ENCODE results near the gene NT5M.
"Not testable (repeated sequence)": the region's sequence is repeated elsewhere in the genome, so short reads cannot be mapped to it uniquely, and the experiment has no call there.

The NT5M gene

DNA sequence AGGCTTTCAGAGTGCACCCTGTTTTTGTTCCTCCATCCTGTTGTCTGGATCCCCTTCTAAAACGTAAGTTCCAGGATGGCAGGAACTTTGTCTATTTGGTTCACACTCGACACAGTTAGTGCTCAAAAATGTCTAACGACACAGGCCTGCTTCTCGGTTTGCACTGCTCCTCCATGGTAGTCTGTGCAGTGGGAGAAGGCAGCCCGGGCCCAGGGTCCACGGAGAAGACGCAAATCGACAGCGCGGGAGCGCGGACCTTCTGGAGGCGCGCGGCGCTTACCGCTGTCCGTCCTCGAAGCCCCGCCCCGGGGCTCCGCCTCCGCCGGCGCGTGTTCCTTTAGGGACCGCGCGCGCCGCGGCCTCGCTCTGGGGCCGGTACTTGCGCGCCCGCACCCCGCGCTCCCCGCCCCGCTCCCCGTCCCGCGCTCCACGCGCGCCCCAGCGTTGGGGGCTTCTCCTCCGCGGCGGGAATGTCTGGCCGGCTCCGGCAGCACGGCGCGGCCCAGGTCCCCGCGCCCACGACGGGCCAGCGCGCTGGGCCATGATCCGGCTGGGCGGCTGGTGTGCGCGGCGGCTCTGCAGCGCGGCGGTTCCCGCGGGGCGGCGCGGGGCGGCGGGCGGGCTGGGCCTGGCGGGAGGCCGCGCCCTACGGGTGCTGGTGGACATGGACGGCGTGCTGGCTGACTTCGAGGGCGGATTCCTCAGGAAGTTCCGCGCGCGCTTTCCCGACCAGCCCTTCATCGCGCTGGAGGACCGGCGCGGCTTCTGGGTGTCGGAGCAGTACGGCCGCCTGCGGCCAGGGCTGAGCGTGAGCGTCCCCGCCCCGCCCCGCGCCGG lies at the start of gene NT5M:
NT5M (plus strand) TSS at position 364 of the 837 bp plus-strand sequence; CDS start at position 542, 178 bp downstream.
- H2AFZ ChIP-seq (ENCODE audit: low read length): peak within 1 kb of the TSS; percentile 96
- H3K9me2 ChIP-seq (replicated peaks; ENCODE audit: low read depth, low read length): no peaks in the 10 kb centered on the region
- peaks cover 3% of the 10 kb centered on the region for H3F3A ChIP-seq (ENCODE audit: low read depth)
- TF ChIP-seq, protein P1, sequence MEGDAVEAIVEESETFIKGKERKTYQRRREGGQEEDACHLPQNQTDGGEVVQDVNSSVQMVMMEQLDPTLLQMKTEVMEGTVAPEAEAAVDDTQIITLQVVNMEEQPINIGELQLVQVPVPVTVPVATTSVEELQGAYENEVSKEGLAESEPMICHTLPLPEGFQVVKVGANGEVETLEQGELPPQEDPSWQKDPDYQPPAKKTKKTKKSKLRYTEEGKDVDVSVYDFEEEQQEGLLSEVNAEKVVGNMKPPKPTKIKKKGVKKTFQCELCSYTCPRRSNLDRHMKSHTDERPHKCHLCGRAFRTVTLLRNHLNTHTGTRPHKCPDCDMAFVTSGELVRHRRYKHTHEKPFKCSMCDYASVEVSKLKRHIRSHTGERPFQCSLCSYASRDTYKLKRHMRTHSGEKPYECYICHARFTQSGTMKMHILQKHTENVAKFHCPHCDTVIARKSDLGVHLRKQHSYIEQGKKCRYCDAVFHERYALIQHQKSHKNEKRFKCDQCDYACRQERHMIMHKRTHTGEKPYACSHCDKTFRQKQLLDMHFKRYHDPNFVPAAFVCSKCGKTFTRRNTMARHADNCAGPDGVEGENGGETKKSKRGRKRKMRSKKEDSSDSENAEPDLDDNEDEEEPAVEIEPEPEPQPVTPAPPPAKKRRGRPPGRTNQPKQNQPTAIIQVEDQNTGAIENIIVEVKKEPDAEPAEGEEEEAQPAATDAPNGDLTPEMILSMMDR (conservative IDR thresholded peaks at IDR 0.05; ENCODE audit: low read length): no peak
- no peak for TF ChIP-seq EZH2phosphoT487 (IDR thresholded peaks at IDR 0.05; ENCODE audit: borderline replicate concordance)
- peaks cover 13% of the 10 kb centered on the region; the same call in 1 of the 2 replicates for H3K79me2 ChIP-seq (ENCODE audit: insufficient read depth, low read length)
- no peaks in the 10 kb centered on the region for H3K27me3 ChIP-seq (ENCODE audit: insufficient read depth, low read length, poor library complexity, severe bottlenecking)
- no peaks in the 10 kb centered on the region for H3K36me3 ChIP-seq (ENCODE audit: insufficient read depth, low read length)
- peak within 1 kb of the TSS; percentile 86 for H3K9ac ChIP-seq (ENCODE audit: low read depth, low read length, poor library complexity, severe bottlenecking)
- peaks cover 28% of the 10 kb centered on the region for H3K4me1 ChIP-seq (ENCODE audit: insufficient read depth, low read length, poor library complexity, severe bottlenecking)
- H3K4me3 ChIP-seq (ENCODE audit: low read length, poor library complexity, severe bottlenecking): peak within 1 kb of the TSS; percentile 85
- H4K20me1 ChIP-seq (ENCODE audit: insufficient read depth, low read length, poor library complexity, severe bottlenecking): no peaks in the 10 kb centered on the region
- peak within 1 kb of the TSS; percentile 79 for H3K4me2 ChIP-seq (ENCODE audit: low read depth, low read length, poor library complexity, severe bottlenecking)
- H3K9me3 ChIP-seq (ENCODE audit: insufficient read depth, low read depth, low read length): no peaks in the 10 kb centered on the region

DNA sequence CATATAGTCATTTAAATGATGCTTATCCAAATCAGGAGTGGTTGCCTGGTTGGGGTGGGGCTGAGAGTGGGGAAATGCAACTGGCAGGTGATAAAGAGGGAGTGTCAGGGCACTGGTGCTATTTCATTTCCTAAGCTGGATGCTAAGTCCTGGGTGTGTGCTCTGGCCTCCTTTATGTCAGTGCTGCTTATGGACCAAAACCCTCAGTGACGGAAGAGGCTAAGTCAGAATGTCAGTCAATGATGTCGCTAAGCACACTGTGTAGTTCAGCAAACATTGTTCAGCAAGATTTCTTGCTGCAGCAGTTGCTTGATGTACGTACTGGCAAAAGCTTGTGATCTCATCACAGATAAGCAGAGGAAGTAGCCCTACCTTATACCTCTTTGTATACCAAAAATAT lies 49.8 kb upstream of the NT5M start:
- H3K4me2 ChIP-seq (ENCODE audit: low read depth, low read length, poor library complexity, severe bottlenecking): no peak overlapping the region
- H3K4me3 ChIP-seq (ENCODE audit: low read length, poor library complexity, severe bottlenecking): no peak overlapping the region
- H3K27me3 ChIP-seq (ENCODE audit: insufficient read depth, low read length, poor library complexity, severe bottlenecking): no peaks in the 10 kb centered on the region
- H3F3A ChIP-seq (ENCODE audit: low read depth): no peaks in the 10 kb centered on the region
- H4K20me1 ChIP-seq (ENCODE audit: insufficient read depth, low read length, poor library complexity, severe bottlenecking): peaks cover 4% of the 10 kb centered on the region
- H3K36me3 ChIP-seq (ENCODE audit: insufficient read depth, low read length): peaks cover 70% of the 10 kb centered on the region
- H3K4me1 ChIP-seq (ENCODE audit: insufficient read depth, low read length, poor library complexity, severe bottlenecking): no peaks in the 10 kb centered on the region
- H3K9me3 ChIP-seq (ENCODE audit: insufficient read depth, low read depth, low read length): no peaks in the 10 kb centered on the region
- no peaks in the 10 kb centered on the region for H3K79me2 ChIP-seq (ENCODE audit: insufficient read depth, low read length)
- H3K9me2 ChIP-seq (replicated peaks; ENCODE audit: low read depth, low read length): no peaks in the 10 kb centered on the region
- TF ChIP-seq, protein P1 (conservative IDR thresholded peaks at IDR 0.05; ENCODE audit: low read length): no peak
- no peak for TF ChIP-seq EZH2phosphoT487 (IDR thresholded peaks at IDR 0.05; ENCODE audit: borderline replicate concordance)
- H2AFZ ChIP-seq (ENCODE audit: low read length): no peak overlapping the region
- no peak overlapping the region for H3K9ac ChIP-seq (ENCODE audit: low read depth, low read length, poor library complexity, severe bottlenecking)

DNA sequence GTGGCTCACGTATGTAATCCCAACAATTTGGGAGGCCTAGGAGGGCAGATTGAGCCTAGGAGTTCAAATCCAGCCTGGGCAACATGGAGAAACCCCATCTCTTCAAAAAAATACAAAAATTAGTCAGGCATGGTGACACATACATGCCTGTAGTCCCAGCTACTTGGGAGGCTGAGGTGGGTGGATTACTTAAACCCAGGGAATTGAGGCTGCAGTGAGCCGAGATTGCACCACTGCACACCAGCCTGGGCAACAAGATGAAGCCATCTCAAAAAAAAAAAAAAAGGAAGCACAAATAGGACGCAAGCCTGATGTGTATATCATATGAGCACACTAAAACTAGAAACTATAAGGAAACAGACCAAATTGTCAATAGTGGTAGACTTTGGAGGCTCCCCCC lies 49.1 kb upstream of the NT5M start:
- Histone ChIP-seq H3K4me3 (ENCODE audit: low read length, poor library complexity, severe bottlenecking) (no peak overlapping the region), H3K4me2 (ENCODE audit: low read depth, low read length, poor library complexity, severe bottlenecking) (no peak overlapping the region), H3F3A (ENCODE audit: low read depth) (no peaks in the 10 kb centered on the region), H3K27me3 (ENCODE audit: insufficient read depth, low read length, poor library complexity, severe bottlenecking) (no peaks in the 10 kb centered on the region), H4K20me1 (ENCODE audit: insufficient read depth, low read length, poor library complexity, severe bottlenecking) (peaks cover 4% of the 10 kb centered on the region), H3K79me2 (ENCODE audit: insufficient read depth, low read length) (no peaks in the 10 kb centered on the region), H3K9me3 (ENCODE audit: insufficient read depth, low read depth, low read length) (no peaks in the 10 kb centered on the region), H3K36me3 (ENCODE audit: insufficient read depth, low read length) (peaks cover 70% of the 10 kb centered on the region), H3K9ac (ENCODE audit: low read depth, low read length, poor library complexity, severe bottlenecking) (no peak overlapping the region), H2AFZ (ENCODE audit: low read length) (no peak overlapping the region), H3K4me1 (ENCODE audit: insufficient read depth, low read length, poor library complexity, severe bottlenecking) (no peaks in the 10 kb centered on the region), H3K9me2 (replicated peaks; ENCODE audit: low read depth, low read length) (no peaks in the 10 kb centered on the region)
- TF ChIP-seq, protein P1 (conservative IDR thresholded peaks at IDR 0.05; ENCODE audit: low read length): no peak
- TF ChIP-seq EZH2phosphoT487 (IDR thresholded peaks at IDR 0.05; ENCODE audit: borderline replicate concordance): no peak

DNA sequence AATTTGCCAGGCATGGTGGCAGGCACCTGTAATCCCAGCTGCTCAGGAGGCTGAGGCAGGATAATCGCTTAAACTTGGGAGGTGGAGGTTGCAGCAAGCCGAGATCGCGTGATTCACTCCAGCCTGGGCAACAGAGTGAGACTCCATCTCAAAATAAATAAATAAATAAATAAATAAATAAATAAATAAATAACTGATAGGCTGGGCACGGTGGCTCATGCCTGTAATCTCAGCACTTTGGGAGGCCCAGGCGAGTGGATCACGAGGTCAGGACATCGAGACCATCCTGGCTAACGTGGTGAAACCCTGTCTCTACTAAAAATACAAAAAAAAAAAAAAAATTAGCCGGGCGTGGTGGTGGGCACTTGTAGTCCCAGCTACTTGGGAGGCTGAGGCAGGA lies 47.5 kb upstream of the NT5M start:
- H3K9me3 ChIP-seq (ENCODE audit: insufficient read depth, low read depth, low read length); H3F3A ChIP-seq (ENCODE audit: low read depth); H3K79me2 ChIP-seq (ENCODE audit: insufficient read depth, low read length); H3K27me3 ChIP-seq (ENCODE audit: insufficient read depth, low read length, poor library complexity, severe bottlenecking); H3K4me1 ChIP-seq (ENCODE audit: insufficient read depth, low read length, poor library complexity, severe bottlenecking); H2AFZ ChIP-seq (ENCODE audit: low read length); H3K4me2 ChIP-seq (ENCODE audit: low read depth, low read length, poor library complexity, severe bottlenecking); H3K4me3 ChIP-seq (ENCODE audit: low read length, poor library complexity, severe bottlenecking); H4K20me1 ChIP-seq (ENCODE audit: insufficient read depth, low read length, poor library complexity, severe bottlenecking); H3K9ac ChIP-seq (ENCODE audit: low read depth, low read length, poor library complexity, severe bottlenecking); H3K9me2 ChIP-seq (replicated peaks; ENCODE audit: low read depth, low read length): not testable (repeated sequence)
- peaks cover 76% of the 10 kb centered on the region for H3K36me3 ChIP-seq (ENCODE audit: insufficient read depth, low read length)
